Measurements from ENCODE around the gene IGFLR1. TPM values are rescaled to one million over a fixed set of nuclear protein-coding genes. Genes with fewer than 3 reads are reported as not detected.

Gene IGFLR1
- total and polyA plus RNA-seq, 8 donors: 1.3 to 17.3 (median 7.3) TPM

DNA sequence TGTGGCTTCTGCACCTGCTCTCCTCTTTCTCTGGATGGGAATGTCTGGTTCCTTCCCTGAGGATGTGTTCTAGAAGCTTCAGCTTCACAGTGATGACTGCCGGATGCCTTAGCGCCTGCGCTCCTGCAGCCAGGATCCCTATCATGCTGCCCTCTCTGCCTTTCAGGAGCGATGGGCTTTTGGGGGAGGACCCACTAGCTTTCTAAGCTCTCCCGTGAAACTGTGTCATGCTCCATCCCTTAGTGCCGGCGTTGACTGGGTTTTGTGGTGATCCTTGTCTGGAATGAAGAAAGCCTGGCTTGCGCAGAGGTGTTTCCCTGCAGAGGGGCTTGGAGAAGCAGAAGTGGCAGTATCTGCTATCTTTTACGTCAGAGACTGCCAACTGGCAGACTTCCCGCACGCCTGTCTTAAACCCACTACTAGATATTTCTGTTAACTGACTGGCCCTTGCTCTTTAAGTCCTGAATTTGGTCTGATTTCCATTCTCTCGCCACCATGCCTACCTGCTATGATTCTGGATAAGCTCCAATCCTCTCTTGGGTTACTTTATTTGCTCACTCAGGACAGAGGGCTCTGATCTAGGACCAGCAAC is 28.3 kb downstream of the IGFLR1 start:
- no peaks in the 10 kb centered on the region for H3K27me3 ChIP-seq
- DNase-seq: no peak
- H3K27ac ChIP-seq: no peak overlapping the region
- TF ChIP-seq, protein P1, sequence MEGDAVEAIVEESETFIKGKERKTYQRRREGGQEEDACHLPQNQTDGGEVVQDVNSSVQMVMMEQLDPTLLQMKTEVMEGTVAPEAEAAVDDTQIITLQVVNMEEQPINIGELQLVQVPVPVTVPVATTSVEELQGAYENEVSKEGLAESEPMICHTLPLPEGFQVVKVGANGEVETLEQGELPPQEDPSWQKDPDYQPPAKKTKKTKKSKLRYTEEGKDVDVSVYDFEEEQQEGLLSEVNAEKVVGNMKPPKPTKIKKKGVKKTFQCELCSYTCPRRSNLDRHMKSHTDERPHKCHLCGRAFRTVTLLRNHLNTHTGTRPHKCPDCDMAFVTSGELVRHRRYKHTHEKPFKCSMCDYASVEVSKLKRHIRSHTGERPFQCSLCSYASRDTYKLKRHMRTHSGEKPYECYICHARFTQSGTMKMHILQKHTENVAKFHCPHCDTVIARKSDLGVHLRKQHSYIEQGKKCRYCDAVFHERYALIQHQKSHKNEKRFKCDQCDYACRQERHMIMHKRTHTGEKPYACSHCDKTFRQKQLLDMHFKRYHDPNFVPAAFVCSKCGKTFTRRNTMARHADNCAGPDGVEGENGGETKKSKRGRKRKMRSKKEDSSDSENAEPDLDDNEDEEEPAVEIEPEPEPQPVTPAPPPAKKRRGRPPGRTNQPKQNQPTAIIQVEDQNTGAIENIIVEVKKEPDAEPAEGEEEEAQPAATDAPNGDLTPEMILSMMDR (IDR thresholded peaks at IDR 0.05): no peak
- WGBS, 2 donors: 78 to 81% methylated on average over 12 of the region's 12 CpGs
- H3K36me3 ChIP-seq: no peaks in the 10 kb centered on the region
- H3K9me3 ChIP-seq: no peaks in the 10 kb centered on the region
- intact Hi-C loops (cut with DNase I): loop anchor here in 1 of 3 donors (2.0 kb wide), 1 partner anchor 19 kb away; no protein-coding TSS in a partner anchor
- H3K4me3 ChIP-seq: no peak overlapping the region
- no peak for FAIRE-seq
- no peak for ATAC-seq
- H3K4me1 ChIP-seq: peaks cover 6 to 9% (median 8%) of the 10 kb centered on the region in 3 donors

DNA sequence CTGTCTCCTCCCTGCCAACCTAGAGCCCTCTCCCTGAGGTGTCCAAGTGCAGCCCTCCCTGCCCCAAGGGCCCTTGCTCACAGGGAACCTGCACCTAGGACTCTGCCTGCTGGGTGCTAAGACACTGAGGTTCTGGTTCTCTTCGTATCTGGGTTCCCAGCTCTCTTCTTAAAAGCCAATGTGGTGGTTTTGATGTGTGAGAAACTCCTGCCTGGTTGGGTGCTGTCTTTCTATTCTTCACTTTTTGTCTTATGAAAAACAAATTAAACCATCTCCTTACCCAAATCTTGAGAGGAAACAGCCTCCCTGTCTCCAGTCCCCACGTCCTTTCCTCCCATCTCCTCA is 28.8 kb downstream of the IGFLR1 start:
- intact Hi-C loops (cut with DNase I): no loop called here
- peaks cover 6 to 8% (median 8%) of the 10 kb centered on the region in 3 donors for H3K4me1 ChIP-seq
- no peak for ATAC-seq
- DNase-seq: no peak
- H3K27ac ChIP-seq: no peak overlapping the region
- H3K4me3 ChIP-seq: no peak overlapping the region
- 84 to 89% methylated on average over 2 of the region's 2 CpGs for WGBS, 2 donors
- TF ChIP-seq, protein P1 (IDR thresholded peaks at IDR 0.05): no peak
- FAIRE-seq: no peak
- H3K9me3 ChIP-seq: no peaks in the 10 kb centered on the region
- H3K36me3 ChIP-seq: no peaks in the 10 kb centered on the region
- no peaks in the 10 kb centered on the region for H3K27me3 ChIP-seq

DNA sequence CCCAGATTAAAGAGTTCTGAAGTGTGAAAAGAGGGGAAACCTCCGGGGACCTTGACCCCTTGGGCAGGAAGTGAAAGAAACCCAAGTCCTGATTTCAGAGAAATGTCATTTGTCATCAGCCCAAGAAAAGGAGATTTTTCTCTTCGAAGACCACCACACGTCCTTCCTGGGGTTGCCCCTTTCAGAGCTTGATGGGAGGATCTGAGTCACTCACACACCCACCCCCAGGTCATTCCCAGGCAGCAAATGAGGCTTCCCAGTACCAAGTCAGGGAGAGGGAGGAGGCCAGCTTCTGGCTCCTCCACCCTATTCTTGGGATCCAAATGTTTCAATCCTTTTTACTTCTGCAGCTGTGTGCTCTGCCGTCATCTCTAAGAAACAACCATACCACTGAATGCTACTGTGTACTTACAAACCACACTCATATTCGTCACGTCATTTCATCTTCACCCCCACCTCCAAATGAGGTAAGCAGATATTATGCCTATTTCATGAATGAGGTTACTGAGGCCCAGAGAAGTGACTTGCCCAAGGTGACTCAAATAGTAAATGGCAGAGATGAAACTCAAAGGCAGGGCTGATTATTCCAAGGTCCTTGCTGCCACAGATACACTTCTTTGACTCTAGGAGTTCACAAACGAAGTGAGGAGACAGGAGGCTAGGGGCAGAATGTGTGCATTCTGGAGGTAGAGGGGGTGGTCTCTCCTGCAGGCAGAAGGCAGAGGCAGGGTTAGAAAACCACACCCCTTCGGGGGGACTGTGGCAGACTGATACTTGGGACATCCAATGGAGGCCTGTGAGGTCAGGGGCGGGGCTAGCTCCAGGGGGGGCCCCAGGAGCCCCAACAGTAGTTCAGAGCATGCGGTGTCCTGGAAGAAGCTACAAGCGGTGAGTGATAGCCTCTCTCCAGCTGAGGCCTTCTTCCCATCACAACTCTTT is 29.4 kb downstream of the IGFLR1 start:
- H3K9me3 ChIP-seq: no peaks in the 10 kb centered on the region
- WGBS, 2 donors: 81 to 86% methylated on average over 10 to 11 of the region's 11 CpGs
- peaks cover 6 to 8% (median 8%) of the 10 kb centered on the region in 3 donors for H3K4me1 ChIP-seq
- no peak overlapping the region for H3K4me3 ChIP-seq
- ATAC-seq (no peak), DNase-seq (no peak), FAIRE-seq (no peak)
- no peak overlapping the region for H3K27ac ChIP-seq
- TF ChIP-seq, protein P1 (IDR thresholded peaks at IDR 0.05): no peak
- H3K27me3 ChIP-seq: no peaks in the 10 kb centered on the region
- H3K36me3 ChIP-seq: no peaks in the 10 kb centered on the region
- intact Hi-C loops (cut with DNase I): no loop called here

DNA sequence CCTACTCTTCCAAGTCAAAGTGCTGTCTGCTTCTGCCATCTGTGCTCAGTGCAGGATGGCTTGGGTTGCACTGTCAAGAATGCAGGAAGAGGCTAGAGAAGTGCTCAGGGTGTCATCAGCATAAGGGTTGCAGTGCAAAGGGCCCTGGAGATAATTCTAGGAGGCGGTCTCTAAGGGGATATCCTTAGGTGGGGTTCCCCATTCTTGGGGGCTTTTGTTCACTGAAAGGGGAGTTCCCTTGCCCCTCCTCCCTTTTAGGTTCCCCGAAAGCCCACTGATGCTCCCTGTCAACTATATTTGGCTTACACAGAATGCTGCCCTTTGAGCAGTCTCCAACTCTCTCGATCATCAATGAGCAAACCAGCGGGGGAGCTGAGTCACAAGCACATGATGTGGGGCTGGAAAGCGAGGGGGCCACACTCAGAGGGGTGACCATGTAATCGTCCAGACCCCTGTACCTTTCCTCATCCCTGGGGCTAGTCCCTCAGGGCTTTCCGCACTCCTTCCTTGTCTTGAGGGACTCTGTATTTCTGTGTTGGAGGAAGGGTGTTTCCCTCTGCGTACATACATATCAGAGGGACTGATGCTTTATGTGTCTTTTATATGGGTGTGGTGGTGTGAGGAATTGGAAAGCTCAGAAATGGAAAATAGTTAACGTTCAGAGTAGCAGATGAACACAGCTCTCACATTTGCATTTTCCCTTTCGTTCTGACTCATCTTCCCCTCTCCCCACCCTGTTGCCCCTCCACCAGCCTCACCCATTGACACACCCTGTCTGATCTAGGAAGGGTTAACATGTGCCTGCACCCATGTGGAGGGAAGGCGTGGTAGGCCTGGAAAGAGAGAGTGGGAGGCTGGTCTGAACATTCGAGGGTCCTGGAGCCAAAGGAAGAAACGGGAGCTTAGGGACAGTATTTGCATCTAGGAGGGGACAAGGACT is 31.2 kb downstream of the IGFLR1 start:
- DNase-seq: no peak
- Histone ChIP-seq H3K36me3 (no peaks in the 10 kb centered on the region), H3K27me3 (no peaks in the 10 kb centered on the region), H3K9me3 (no peaks in the 10 kb centered on the region), H3K4me3 (no peak overlapping the region), H3K4me1 (peaks cover 6 to 8% (median 8%) of the 10 kb centered on the region in 3 donors), H3K27ac (no peak overlapping the region)
- FAIRE-seq: no peak
- TF ChIP-seq, protein P1 (IDR thresholded peaks at IDR 0.05): no peak
- ATAC-seq: no peak
- WGBS, 2 donors: 57% methylated on average over 13 of the region's 13 CpGs
- intact Hi-C loops (cut with DNase I): no loop called here

All from pancreas (tissue), 10 donors.